Prostate gland (tissue), 2 donors: ENCODE results near the gene DHX35.

Source experiments
- CTCF ChIP-seq, 4 experiments: fragments of 200-600 bp in 2 of 4; fragments of 450-650 bp in 2 of 4; sonication (generic) in 2 of 4; IDR thresholded peaks; 1 replicate in 3 of 4; 2 replicates in 1 of 4; pipeline ENCODE4 v1.5.1; 2016 to 2019; ENCODE audit warnings: antibody characterized with exemption in 4 of 4, mild to moderate bottlenecking in 2 of 4, moderate library complexity in 2 of 4
- POLR2A ChIP-seq: fragments of 450-650 bp; IDR thresholded peaks from one replicate; pipeline ENCODE4 v1.6.1; 2016; ENCODE audit warnings: antibody characterized with exemption, mild to moderate bottlenecking

DNA sequence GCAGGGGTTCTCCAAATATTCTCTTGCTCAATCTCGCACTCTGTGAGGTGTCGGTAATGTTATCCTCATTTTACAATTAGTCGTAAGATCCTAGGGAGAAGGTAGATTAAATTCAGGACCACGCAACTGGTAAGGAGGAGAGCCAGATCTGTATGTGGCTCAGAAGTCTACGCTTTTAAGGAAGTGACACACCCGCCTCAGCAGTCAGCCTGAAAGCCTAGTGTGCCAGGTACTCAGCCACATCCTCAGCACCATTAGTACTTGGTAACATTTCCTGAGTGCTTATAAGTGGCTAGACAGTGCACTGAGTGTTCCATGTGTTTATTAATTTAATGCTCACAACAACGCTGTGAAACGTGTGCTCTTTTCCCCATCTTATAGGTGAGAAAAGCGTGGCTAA, 63.7 kb downstream of the DHX35 start:
- no peak for TF ChIP-seq CTCF (IDR thresholded peaks at IDR 0.05)
- TF ChIP-seq POLR2A = no peak
